ENCODE measurements around the gene NFIA.

The NFIA gene

GRCh38 chr1:61053712-61054600, 28.4 kb upstream of the NFIA start:
- no peak overlapping the region for H2AFZ ChIP-seq (ENCODE audit: insufficient read depth, low read length, poor library complexity)
- H4K8ac ChIP-seq (ENCODE audit: low read depth, low read length): no peak overlapping the region
- H3K27ac ChIP-seq (ENCODE audit: low read depth, low read length): no peak overlapping the region
- H3K27me3 ChIP-seq (ENCODE audit: insufficient read depth, low read length): peaks cover 62% of the 10 kb centered on the region
- H3K14ac ChIP-seq (ENCODE audit: low read length): no peak overlapping the region
- H2AK5ac ChIP-seq (ENCODE audit: low read length): no peak overlapping the region
- H3K4me1 ChIP-seq (ENCODE audit: control insufficient read depth in 1 of 2, insufficient read depth in 2 of 2, low read length in 2 of 2): peaks cover 3 to 8% of the 10 kb centered on the region in 2 experiments
- H3K23ac ChIP-seq (ENCODE audit: low read length): no peak overlapping the region
- no peak overlapping the region for H3K4me3 ChIP-seq (ENCODE audit: low read depth, low read length)
- no peak for DNase-seq
- H3K9me3 ChIP-seq (ENCODE audit: insufficient read depth, low read depth, low read length): peaks cover 2% of the 10 kb centered on the region
- peak overlapping the region; percentile 21 for H3K4me2 ChIP-seq (ENCODE audit: low read length)
- no peaks in the 10 kb centered on the region for H3K79me2 ChIP-seq (ENCODE audit: control insufficient read depth, insufficient read depth, low read length, poor library complexity)
- H2BK12ac ChIP-seq (ENCODE audit: low read length): no peak overlapping the region
- no CpG with 5 or more reads among the region's 54 CpGs for WGBS (ENCODE audit: extremely low coverage, insufficient coverage, insufficient read length)
- no peak overlapping the region for H2BK120ac ChIP-seq (ENCODE audit: insufficient read depth, low read length, poor library complexity)
- H3K4ac ChIP-seq (ENCODE audit: low read depth, low read length): no peak overlapping the region
- no peak overlapping the region for H3K18ac ChIP-seq (ENCODE audit: low read length)
- no peak overlapping the region for H2BK5ac ChIP-seq (ENCODE audit: low read depth, low read length, poor library complexity)
- H3K9ac ChIP-seq (ENCODE audit: low read length): no peak overlapping the region
- H3K36me3 ChIP-seq (ENCODE audit: control insufficient read depth in 1 of 2, insufficient read depth in 2 of 2, low read length in 2 of 2): no peaks in the 10 kb centered on the region
- no peak overlapping the region for H4K12ac ChIP-seq (ENCODE audit: low read depth, low read length)
- H4K91ac ChIP-seq (ENCODE audit: low read depth, low read length): no peak overlapping the region
- H3K79me1 ChIP-seq (ENCODE audit: low read length): no peaks in the 10 kb centered on the region

- WGBS (ENCODE audit: extremely low coverage, insufficient coverage, insufficient read length): no CpG with 5 or more reads among the region's 13 CpGs
- Histone ChIP-seq H3K79me2 (ENCODE audit: control insufficient read depth, insufficient read depth, low read length, poor library complexity) (no peaks in the 10 kb centered on the region), H3K14ac (ENCODE audit: low read length) (no peak overlapping the region), H3K79me1 (ENCODE audit: low read length) (no peaks in the 10 kb centered on the region), H2BK120ac (ENCODE audit: insufficient read depth, low read length, poor library complexity) (no peak overlapping the region), H3K4me2 (ENCODE audit: low read length) (no peak overlapping the region), H3K4me1 (ENCODE audit: control insufficient read depth in 1 of 2, insufficient read depth in 2 of 2, low read length in 2 of 2) (peaks cover 3 to 8% of the 10 kb centered on the region in 2 experiments), H2BK5ac (ENCODE audit: low read depth, low read length, poor library complexity) (no peak overlapping the region), H3K4me3 (ENCODE audit: low read depth, low read length) (no peak overlapping the region), H3K18ac (ENCODE audit: low read length) (no peak overlapping the region), H2AFZ (ENCODE audit: insufficient read depth, low read length, poor library complexity) (no peak overlapping the region), H3K4ac (ENCODE audit: low read depth, low read length) (no peak overlapping the region), H4K12ac (ENCODE audit: low read depth, low read length) (no peak overlapping the region), H3K27ac (ENCODE audit: low read depth, low read length) (no peak overlapping the region), H3K23ac (ENCODE audit: low read length) (no peak overlapping the region), H4K8ac (ENCODE audit: low read depth, low read length) (no peak overlapping the region), H2AK5ac (ENCODE audit: low read length) (no peak overlapping the region), H3K27me3 (ENCODE audit: insufficient read depth, low read length) (peaks cover 62% of the 10 kb centered on the region), H4K91ac (ENCODE audit: low read depth, low read length) (no peak overlapping the region), H3K36me3 (ENCODE audit: control insufficient read depth in 1 of 2, insufficient read depth in 2 of 2, low read length in 2 of 2) (no peaks in the 10 kb centered on the region), H2BK12ac (ENCODE audit: low read length) (no peak overlapping the region), H3K9me3 (ENCODE audit: insufficient read depth, low read depth, low read length) (peaks cover 2% of the 10 kb centered on the region), H3K9ac (ENCODE audit: low read length) (no peak overlapping the region)
- no peak for DNase-seq
Measured at GRCh38 chr1:61054601-61054993, 27.8 kb upstream of the NFIA start.

- Histone ChIP-seq H2AK5ac (ENCODE audit: low read length) (no peak overlapping the region), H3K4me1 (ENCODE audit: control insufficient read depth in 1 of 2, insufficient read depth in 2 of 2, low read length in 2 of 2) (peaks cover 3 to 8% of the 10 kb centered on the region in 2 experiments), H4K8ac (ENCODE audit: low read depth, low read length) (no peak overlapping the region), H2AFZ (ENCODE audit: insufficient read depth, low read length, poor library complexity) (no peak overlapping the region), H3K4ac (ENCODE audit: low read depth, low read length) (no peak overlapping the region), H3K23ac (ENCODE audit: low read length) (no peak overlapping the region), H3K27me3 (ENCODE audit: insufficient read depth, low read length) (peaks cover 62% of the 10 kb centered on the region), H3K4me3 (ENCODE audit: low read depth, low read length) (no peak overlapping the region), H2BK12ac (ENCODE audit: low read length) (no peak overlapping the region), H3K79me1 (ENCODE audit: low read length) (no peaks in the 10 kb centered on the region), H3K79me2 (ENCODE audit: control insufficient read depth, insufficient read depth, low read length, poor library complexity) (no peaks in the 10 kb centered on the region), H2BK5ac (ENCODE audit: low read depth, low read length, poor library complexity) (no peak overlapping the region), H3K14ac (ENCODE audit: low read length) (no peak overlapping the region), H4K12ac (ENCODE audit: low read depth, low read length) (no peak overlapping the region), H2BK120ac (ENCODE audit: insufficient read depth, low read length, poor library complexity) (no peak overlapping the region), H4K91ac (ENCODE audit: low read depth, low read length) (no peak overlapping the region), H3K9me3 (ENCODE audit: insufficient read depth, low read depth, low read length) (peaks cover 2% of the 10 kb centered on the region), H3K9ac (ENCODE audit: low read length) (no peak overlapping the region), H3K18ac (ENCODE audit: low read length) (no peak overlapping the region), H3K4me2 (ENCODE audit: low read length) (no peak overlapping the region), H3K27ac (ENCODE audit: low read depth, low read length) (no peak overlapping the region), H3K36me3 (ENCODE audit: control insufficient read depth in 1 of 2, insufficient read depth in 2 of 2, low read length in 2 of 2) (no peaks in the 10 kb centered on the region)
- DNase-seq: no peak
Measured at GRCh38 chr1:61055110-61055614, 27.2 kb upstream of the NFIA start.

GRCh38 chr1:61056196-61056572, 26.2 kb upstream of the NFIA start:
- Histone ChIP-seq H3K9me3 (ENCODE audit: insufficient read depth, low read depth, low read length) (peaks cover 2% of the 10 kb centered on the region), H4K8ac (ENCODE audit: low read depth, low read length) (no peak overlapping the region)

More at GRCh38 chr1:61056196-61056572, 26.2 kb upstream of the NFIA start:
- Histone ChIP-seq H3K23ac (ENCODE audit: low read length) (no peak overlapping the region), H3K4me3 (ENCODE audit: low read depth, low read length) (no peak overlapping the region), H3K4me2 (ENCODE audit: low read length) (no peak overlapping the region), H3K9ac (ENCODE audit: low read length) (no peak overlapping the region), H3K27me3 (ENCODE audit: insufficient read depth, low read length) (peaks cover 52% of the 10 kb centered on the region), H2AK5ac (ENCODE audit: low read length) (no peak overlapping the region), H3K4ac (ENCODE audit: low read depth, low read length) (no peak overlapping the region), H2BK120ac (ENCODE audit: insufficient read depth, low read length, poor library complexity) (no peak overlapping the region), H3K27ac (ENCODE audit: low read depth, low read length) (no peak overlapping the region), H3K18ac (ENCODE audit: low read length) (no peak overlapping the region), H3K79me2 (ENCODE audit: control insufficient read depth, insufficient read depth, low read length, poor library complexity) (no peaks in the 10 kb centered on the region), H2AFZ (ENCODE audit: insufficient read depth, low read length, poor library complexity) (no peak overlapping the region), H4K12ac (ENCODE audit: low read depth, low read length) (no peak overlapping the region), H3K14ac (ENCODE audit: low read length) (no peak overlapping the region), H3K36me3 (ENCODE audit: control insufficient read depth in 1 of 2, insufficient read depth in 2 of 2, low read length in 2 of 2) (no peaks in the 10 kb centered on the region), H3K79me1 (ENCODE audit: low read length) (no peaks in the 10 kb centered on the region), H3K4me1 (ENCODE audit: control insufficient read depth in 1 of 2, insufficient read depth in 2 of 2, low read length in 2 of 2) (peaks cover 0 to 8% of the 10 kb centered on the region in 2 experiments), H4K91ac (ENCODE audit: low read depth, low read length) (no peak overlapping the region), H2BK12ac (ENCODE audit: low read length) (no peak overlapping the region), H2BK5ac (ENCODE audit: low read depth, low read length, poor library complexity) (no peak overlapping the region)
- no peak for DNase-seq
- no CpG with 5 or more reads among the region's 2 CpGs for WGBS (ENCODE audit: extremely low coverage, insufficient coverage, insufficient read length)

All from trophoblast cell (in vitro differentiated cells and primary cell).